OCI-LY7 (cell line): ENCODE results near the gene PAQR4. TPM values are rescaled to one million over a fixed set of nuclear protein-coding genes. Genes with fewer than 3 reads are reported as not detected.

Experiments used
- BruUV-seq: library from RNA; stranded (reverse); fragments of 400-500 nt; replicated peaks from 2 replicates; lab custom pipeline; 2021; lab: Mats Ljungman, UMichigan
- CTCF ChIA-PET: fragments of 300-600 bp; sonication (Branson Sonifier 250); formaldehyde crosslinking; loops from one replicate; lab custom pipeline; 2022; ENCODE audit warnings: antibody characterized with exemption; ENCODE audit not compliant: unreplicated experiment; lab: Charles Lee
- POLR2A ChIA-PET: fragments of 300-600 bp; sonication (Branson Sonifier 250); formaldehyde crosslinking; loops from one replicate; lab custom pipeline; 2022; ENCODE audit warnings: antibody characterized with exemption; lab: Charles Lee
- DNase-seq: peaks from one replicate; pipeline ENCODE4 v3.0.0-alpha.2; 2015; ENCODE audit warnings: low spot score
- H2AFZ ChIP-seq: fragments of 200-600 bp; sonication (generic), shearing (Covaris generic); 2 replicates; pipeline ENCODE4 v1.6.1; 2014; ENCODE audit warnings: mild to moderate bottlenecking, antibody characterized with exemption, low read length, moderate library complexity
- H3K27ac ChIP-seq: fragments of 200-600 bp; sonication (generic); 2 replicates; pipeline ENCODE4 v1.5.1; 2014; ENCODE audit warnings: mixed run types, low read depth, mild to moderate bottlenecking, moderate library complexity, low read length, inconsistent platforms; ENCODE audit not compliant: poor library complexity, severe bottlenecking
- H3K36me3 ChIP-seq: fragments of 200-600 bp; sonication (generic); 2 replicates; pipeline ENCODE4 v1.6.1; 2014; ENCODE audit warnings: mild to moderate bottlenecking, antibody characterized with exemption, low read length, moderate library complexity, mixed read lengths; ENCODE audit not compliant: insufficient read depth
- H3K4me1 ChIP-seq: fragments of 200-600 bp; sonication (generic); 2 replicates; pipeline ENCODE4 v1.5.1; 2014; ENCODE audit warnings: mild to moderate bottlenecking, low read length; ENCODE audit not compliant: insufficient read depth, poor library complexity, severe bottlenecking
- H3K4me2 ChIP-seq: fragments of 200-600 bp; sonication (generic); 2 replicates; pipeline ENCODE4 v1.6.1; 2014; ENCODE audit warnings: mild to moderate bottlenecking, low read length
- H3K4me3 ChIP-seq: fragments of 200-600 bp; sonication (generic); 2 replicates; pipeline ENCODE4 v1.5.1; 2014; ENCODE audit warnings: mild to moderate bottlenecking, low read depth, low read length; ENCODE audit not compliant: poor library complexity, severe bottlenecking
- H3K79me2 ChIP-seq: fragments of 200-600 bp; sonication (generic); 2 replicates; pipeline ENCODE4 v1.6.1; 2016; ENCODE audit warnings: low read depth, mild to moderate bottlenecking, low read length, moderate library complexity, mixed read lengths; ENCODE audit not compliant: insufficient read depth
- H3K9me2 ChIP-seq: fragments of 200-600 bp; sonication (generic); 2 replicates; pipeline ENCODE4 v1.6.1; 2016; ENCODE audit warnings: mild to moderate bottlenecking, low read length, mixed read lengths; ENCODE audit not compliant: insufficient read depth
- H3K9me3 ChIP-seq: fragments of 200-600 bp; sonication (generic); 2 replicates; pipeline ENCODE4 v1.6.1; 2014; ENCODE audit warnings: mild to moderate bottlenecking, mixed run types, low read length, mixed read lengths
- H4K20me1 ChIP-seq: fragments of 200-600 bp; sonication (generic); 2 replicates; pipeline ENCODE4 v1.6.1; 2014; ENCODE audit warnings: mild to moderate bottlenecking, antibody characterized with exemption, low read length, moderate library complexity, mixed read lengths; ENCODE audit not compliant: insufficient read depth
- CTCF ChIP-seq: fragments of 200-600 bp; sonication (generic); conservative IDR thresholded peaks from 2 replicates; pipeline ENCODE4 v1.5.1; 2014; ENCODE audit warnings: mild to moderate bottlenecking, antibody characterized with exemption, low read length, moderate library complexity, mixed read lengths
- EZH2phosphoT487 ChIP-seq: fragments of 200-600 bp; sonication (generic); IDR thresholded peaks from 2 replicates; pipeline ENCODE4 v1.6.1; 2018; ENCODE audit warnings: low read depth, borderline replicate concordance, mild to moderate bottlenecking, mixed run types, antibody characterized with exemption, low read length, moderate library complexity, mixed read lengths
- intact Hi-C: fragments of 100-400 bp; cut with micrococcal nuclease; formaldehyde crosslinking; loops from one replicate; pipeline ENCODE4 v1.10.0; 2022; ENCODE audit not compliant: unreplicated experiment
- total RNA-seq, 2 experiments: library from RNA; depleted of rRNA in 1 of 2; stranded (reverse); fragments of >200 nt in 1 of 2; shearing (Covaris generic) in 1 of 2; gene quantifications; 2 replicates each; pipeline ENCODE4 v1.2.3, GENCODE V29; 2014 to 2022

PAQR4 gene
- total RNA-seq, 2 experiments from 2014 or later = 49.1 to 59.7 TPM

- H2AFZ ChIP-seq = no peak overlapping the region
- H3K27ac ChIP-seq = no peak overlapping the region
- TF ChIP-seq CTCF (no peak), EZH2phosphoT487 (no peak)
- no peak for DNase-seq
- no TSS peak for BruUV-seq
- no peaks in the 10 kb centered on the region for H3K79me2 ChIP-seq
- CTCF ChIA-PET = interaction anchor here (0.5 to 0.6 kb wide), 2 partner anchors 208 to 257 kb away, joined by 3 to 8 read pairs; partner anchors contain the start of gene SRRM2
- H3K4me3 ChIP-seq = no peak overlapping the region
- POLR2A ChIA-PET = no interaction called here
- no peak overlapping the region for H3K4me2 ChIP-seq
- H3K9me3 ChIP-seq = no peaks in the 10 kb centered on the region
- no peaks in the 10 kb centered on the region for H3K36me3 ChIP-seq
- no peaks in the 10 kb centered on the region for H3K9me2 ChIP-seq
- intact Hi-C loops = loop anchor here (5.0 kb wide), 1 partner anchor 33 kb away; no protein-coding TSS in a partner anchor
- peaks cover 52% of the 10 kb centered on the region for H3K4me1 ChIP-seq
- no peaks in the 10 kb centered on the region for H4K20me1 ChIP-seq
These were observed 8.8 kb upstream of the PAQR4 start for GRCh38 chr16:2960183-2961010.

GRCh38 chr16:2962334-2963073 lies 6.6 kb upstream of the PAQR4 start:
- POLR2A ChIA-PET = no interaction called here
- TF ChIP-seq EZH2phosphoT487 = no peak; the same call in 1 of the 2 replicates
- no peak for TF ChIP-seq CTCF
- no peak overlapping the region for H2AFZ ChIP-seq
- no peak overlapping the region for H3K4me3 ChIP-seq
- no peaks in the 10 kb centered on the region for H3K36me3 ChIP-seq
- BruUV-seq = no TSS peak
- H3K4me2 ChIP-seq = peak overlapping the region; percentile 65
- intact Hi-C loops = loop anchor here (5.0 kb wide), 1 partner anchor 35 kb away; no protein-coding TSS in a partner anchor
- no peaks in the 10 kb centered on the region for H3K9me3 ChIP-seq
- peaks cover 51% of the 10 kb centered on the region for H3K4me1 ChIP-seq
- no peaks in the 10 kb centered on the region for H4K20me1 ChIP-seq
- CTCF ChIA-PET = no interaction called here
- H3K79me2 ChIP-seq = no peaks in the 10 kb centered on the region
- DNase-seq = no peak
- H3K9me2 ChIP-seq = no peaks in the 10 kb centered on the region
- H3K27ac ChIP-seq = no peak overlapping the region
